GM21825 (cell line): ENCODE data around the gene SF3B4.
"Not testable (repeated sequence)": the region's sequence is repeated elsewhere in the genome, so short reads cannot be mapped to it uniquely, and the experiment has no call there.

Source experiments
- ATAC-seq: cut with Tn5 transposase; IDR thresholded peaks from one replicate; pipeline ENCODE4 v1.9.1; 2021; ENCODE audit warnings: mild to moderate bottlenecking, moderate library complexity; ENCODE audit not compliant: unreplicated experiment

SF3B4 gene

GRCh38 chr1:149888247-149888998 lies 39.2 kb downstream of the SF3B4 start:
- peak; percentile 28 for ATAC-seq

DNA sequence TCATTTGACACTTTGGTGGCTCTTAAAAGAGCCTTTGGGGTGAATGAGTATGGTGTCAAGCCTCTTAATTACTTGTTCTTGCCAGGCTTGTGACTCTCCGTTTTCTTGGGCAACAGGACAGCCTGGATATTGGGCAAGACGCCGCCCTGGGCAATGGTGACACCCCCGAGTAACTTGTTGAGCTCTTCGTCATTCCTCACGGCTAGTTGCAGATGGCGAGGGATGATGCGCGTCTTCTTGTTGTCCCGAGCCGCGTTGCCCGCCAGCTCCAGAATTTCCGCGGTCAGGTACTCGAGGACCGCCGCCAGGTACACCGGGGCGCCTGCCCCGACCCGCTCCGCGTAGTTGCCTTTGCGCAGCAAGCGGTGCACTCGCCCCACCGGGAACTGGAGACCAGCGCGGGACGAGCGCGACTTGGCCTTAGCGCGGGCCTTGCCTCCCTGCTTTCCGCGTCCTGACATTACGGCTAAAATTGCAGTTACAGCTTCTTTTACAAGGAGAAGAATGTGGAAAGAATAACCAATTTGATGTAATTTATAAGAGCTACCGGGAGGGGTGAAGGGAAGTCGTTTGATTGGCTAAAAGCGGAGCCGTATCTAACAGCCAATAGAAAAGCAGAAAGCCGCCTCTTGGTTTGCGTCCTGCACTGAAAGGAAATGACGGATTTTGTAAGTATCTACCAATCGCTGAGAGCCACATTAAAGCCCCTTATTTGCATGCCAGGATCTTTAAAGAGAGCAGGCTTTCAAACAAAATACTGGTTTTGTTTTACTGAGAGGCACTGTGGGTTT lies 40.0 kb downstream of the SF3B4 start:
- ATAC-seq, result peak; percentile 47

GRCh38 chr1:149887196-149887455 lies 40.5 kb downstream of the SF3B4 start:
- ATAC-seq, result not testable (repeated sequence)

- ATAC-seq, result peak; percentile 55
These were observed 41.0 kb downstream of the SF3B4 start for GRCh38 chr1:149886396-149887195.

DNA sequence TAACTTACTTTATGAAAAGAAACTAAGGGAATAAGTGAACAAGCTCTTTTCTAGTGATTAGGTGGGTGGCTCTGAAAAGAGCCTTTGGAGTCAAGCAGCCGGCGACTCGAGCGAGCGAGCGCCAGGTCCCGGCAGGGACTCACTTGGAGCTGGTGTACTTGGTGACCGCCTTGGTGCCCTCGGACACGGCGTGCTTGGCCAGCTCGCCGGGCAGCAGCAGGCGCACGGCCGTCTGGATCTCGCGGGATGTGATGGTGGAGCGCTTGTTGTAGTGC lies 41.5 kb downstream of the SF3B4 start:
- not testable (repeated sequence) for ATAC-seq

DNA sequence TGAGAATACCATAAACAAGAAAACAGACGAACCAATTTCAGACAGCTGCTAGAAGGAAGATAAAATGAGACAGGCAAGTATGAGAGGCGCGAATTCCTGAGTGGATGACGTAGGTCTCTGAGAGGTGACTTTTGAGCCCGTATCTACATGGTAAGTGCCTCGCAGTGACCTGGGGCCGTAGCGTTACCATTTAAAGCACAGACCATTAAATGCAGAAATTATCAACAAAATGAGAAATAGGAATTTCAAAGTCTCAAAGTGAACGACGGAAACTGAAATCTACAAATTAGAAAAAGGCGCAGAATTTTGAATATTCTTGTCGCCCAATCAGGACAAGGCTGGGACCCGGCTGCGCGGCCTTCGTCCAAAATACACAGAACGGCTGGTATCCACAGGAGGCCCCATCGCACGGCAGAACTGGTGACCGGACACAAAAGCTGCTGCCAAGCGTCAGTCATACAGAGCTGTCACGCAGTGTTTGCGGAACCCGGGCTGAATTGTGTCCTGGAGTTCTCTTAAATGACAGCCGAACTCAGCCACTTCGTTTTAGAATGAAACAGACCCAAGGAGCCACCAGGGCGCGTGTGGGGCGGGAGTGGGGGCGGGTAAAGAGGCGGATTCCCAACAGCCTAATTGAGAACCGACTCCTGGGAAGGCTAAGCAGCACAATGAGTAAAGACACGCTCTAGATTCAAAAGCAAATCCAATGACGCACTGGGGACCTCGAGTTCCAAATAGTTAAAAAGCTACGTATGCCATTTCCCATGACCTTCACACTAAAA lies 42.1 kb downstream of the SF3B4 start:
- ATAC-seq, result no peak

DNA sequence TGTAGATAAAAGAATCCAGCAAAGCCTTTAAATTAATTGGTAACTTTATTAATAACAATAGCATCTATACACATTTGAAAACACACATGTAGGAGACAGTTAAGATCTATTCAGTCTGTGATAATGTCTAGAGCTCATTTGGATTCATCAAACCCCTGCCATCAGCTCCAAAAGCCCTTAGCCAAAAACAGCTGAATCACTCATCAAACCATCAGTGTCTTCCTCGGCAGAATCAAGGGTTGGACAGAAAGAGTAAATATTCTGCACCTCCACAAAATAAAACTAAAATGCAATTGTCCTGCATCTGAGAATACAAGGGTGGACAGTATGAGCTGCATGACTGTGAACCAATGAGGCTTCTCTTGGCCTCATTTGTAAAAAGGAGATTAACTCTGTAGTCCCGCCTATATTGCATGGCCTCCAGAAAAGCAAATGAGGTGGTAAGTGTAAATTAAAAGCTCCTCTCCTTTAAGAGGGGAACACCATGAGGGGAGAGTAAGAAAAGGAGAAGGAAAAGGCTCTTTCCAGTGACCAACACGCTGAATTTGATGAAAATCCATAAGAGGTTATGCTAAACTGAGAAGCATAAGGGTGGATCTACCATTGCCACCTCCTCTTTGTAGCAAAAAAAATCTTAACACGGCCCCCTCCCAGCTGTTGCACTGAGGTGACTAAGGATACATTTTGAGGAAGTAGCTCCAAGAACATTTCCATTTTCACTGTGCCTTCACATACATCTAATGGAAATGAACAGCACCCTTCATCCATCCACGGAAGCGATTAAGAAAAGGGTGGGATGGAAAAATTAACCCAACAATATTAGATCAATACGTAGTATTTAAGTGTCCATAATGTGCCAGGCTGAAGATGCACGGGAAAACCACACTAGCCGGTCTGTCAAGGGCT lies 42.9 kb downstream of the SF3B4 start:
- ATAC-seq, result no peak

DNA sequence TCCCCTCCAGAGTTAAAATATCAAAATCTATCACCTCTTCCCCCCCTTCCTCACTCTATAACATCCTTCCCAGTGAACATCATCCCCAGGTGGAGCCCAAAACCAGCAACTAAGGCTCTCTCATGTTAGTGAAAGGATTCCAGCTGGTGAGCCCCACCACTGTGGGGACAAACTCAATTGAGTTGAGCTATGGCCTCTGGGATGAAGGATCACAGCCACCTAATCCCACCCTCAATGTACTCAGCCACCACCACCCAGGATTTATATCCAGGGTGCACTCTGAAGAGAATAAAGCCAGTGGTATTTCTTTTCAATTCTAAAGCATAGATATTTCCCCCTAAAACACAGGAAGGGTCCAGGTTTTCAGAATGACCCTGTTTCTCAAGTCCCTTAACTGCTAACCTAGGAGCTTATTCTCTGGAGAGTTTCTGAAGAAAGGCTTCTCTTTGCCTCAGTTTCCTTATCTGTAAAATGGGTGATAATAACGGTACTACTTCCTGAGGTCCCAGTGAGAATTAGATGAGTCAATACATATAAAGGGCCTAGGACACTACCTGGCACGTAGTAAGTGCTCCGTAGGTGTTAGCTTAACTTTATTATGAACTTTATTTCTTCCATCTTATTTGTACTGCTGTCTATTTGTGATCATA lies 43.9 kb downstream of the SF3B4 start:
- no peak for ATAC-seq

DNA sequence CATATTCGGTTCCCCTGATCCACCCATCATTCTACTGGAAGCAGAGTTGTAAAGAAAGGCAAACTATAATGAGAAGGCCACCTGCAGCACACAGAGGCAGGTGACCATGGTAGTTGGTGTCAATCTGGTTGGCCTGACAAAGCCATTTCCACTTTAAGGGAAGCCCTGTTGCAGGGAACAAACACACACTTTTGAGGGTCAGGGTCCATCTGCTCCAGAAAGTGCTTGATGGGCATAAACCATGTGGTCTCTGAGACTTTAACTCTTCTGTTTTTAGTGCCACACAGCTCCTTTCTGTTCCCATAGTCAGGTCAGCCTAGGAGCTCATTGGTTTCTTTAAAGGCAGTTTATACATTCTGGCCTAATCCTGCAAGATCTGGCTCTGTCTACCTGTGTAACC lies 45.7 kb downstream of the SF3B4 start:
- ATAC-seq, result no peak

DNA sequence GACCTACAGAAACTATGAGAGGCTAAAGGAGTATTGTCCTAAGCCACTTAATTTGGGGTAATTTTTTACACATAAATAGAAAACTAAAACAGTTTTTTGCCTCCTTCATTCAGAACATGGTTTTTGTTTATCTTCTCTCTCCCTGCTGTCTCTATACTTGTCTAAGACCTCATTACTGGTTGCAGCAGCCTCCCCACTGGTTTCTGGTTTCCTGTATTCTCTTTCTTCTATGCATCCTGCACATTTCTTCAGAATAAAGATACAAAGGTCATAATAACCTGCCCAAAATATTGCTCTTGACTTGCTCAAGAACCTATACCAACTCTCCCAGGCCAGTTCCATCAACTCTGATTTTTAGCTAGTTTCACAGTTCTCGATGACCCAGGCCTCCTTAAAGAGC lies 48.0 kb downstream of the SF3B4 start:
- ATAC-seq, result no peak

DNA sequence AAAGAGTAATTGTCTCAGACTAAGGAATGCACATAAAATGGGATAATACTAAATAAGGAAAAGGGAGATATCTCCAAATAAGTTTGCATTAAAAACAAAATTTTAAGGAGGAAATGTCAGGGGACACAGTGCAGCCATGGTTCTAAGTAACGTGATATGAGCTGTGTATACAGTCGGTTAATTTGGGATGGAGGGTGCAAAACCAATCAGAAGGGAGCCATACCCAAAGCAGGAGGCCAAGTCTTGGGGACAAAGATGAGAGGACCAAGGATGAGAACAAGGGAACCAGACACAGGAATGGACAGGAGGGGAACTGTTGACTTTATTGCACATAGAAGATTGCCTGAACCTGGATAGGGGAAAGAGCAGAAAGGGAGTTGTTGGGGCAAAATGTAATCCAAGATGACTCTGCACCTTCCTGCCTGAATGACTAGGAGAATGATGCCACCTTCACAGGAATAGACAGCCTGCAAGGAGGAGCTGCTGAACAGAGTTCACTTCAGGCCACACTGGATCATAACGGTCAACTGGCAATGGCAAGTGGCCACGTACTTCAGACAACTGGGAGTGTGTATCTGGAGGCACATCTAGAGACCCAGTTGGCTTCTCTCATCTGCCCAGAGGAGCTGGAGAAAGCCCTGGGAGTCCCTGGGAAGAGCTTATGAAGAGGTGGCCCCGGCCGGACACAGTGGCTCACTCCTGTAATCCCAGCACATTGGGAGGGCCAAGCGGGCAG lies 50.2 kb downstream of the SF3B4 start:
- ATAC-seq, result no peak
